Spleen (tissue), 7 donors: ENCODE results near the gene DHCR7.

ENCODE experiments used
- CTCF ChIP-seq, 11 experiments: fragments of 200-600 bp in 7 of 11; fragments of 450-650 bp in 4 of 11; sonication (generic) in 4 of 11; IDR thresholded peaks in 8 of 11; conservative IDR thresholded peaks in 3 of 11; 1 replicate in 7 of 11; 2 replicates in 4 of 11; pipeline versions ENCODE4 v1.4.0 to v1.8.0; 2016 to 2021; ENCODE audit warnings: antibody characterized with exemption in 11 of 11, inconsistent platforms in 4 of 11, mild to moderate bottlenecking in 1 of 11
- POLR2A ChIP-seq, 3 donors: fragments of 450-650 bp; IDR thresholded peaks; one replicate each; pipeline ENCODE4 v1.5.1; 2017; ENCODE audit warnings: antibody characterized with exemption in 3 of 3, mild to moderate bottlenecking in 1 of 3
- POLR2AphosphoS5 ChIP-seq, 3 donors: sonication (generic); formaldehyde crosslinking; IDR thresholded peaks; one replicate each; pipeline ENCODE4 v1.5.1; 2017; ENCODE audit warnings: antibody characterized with exemption in 3 of 3
- donor health status: DM: no; HTN: no; CAD: no; lungs with moderate emphysema.
- donor health status: DM: no; HTN: no; CAD: no.
- donor health status: DM: no; HTN: no; CAD: no.

GRCh38 chr11:71441251-71441650 lies 6.9 kb downstream of the DHCR7 start:
- TF ChIP-seq CTCF (IDR thresholded peaks at IDR 0.05 in 8 of 11, conservative IDR thresholded peaks at IDR 0.05 in 3 of 11) (no peak), POLR2A (IDR thresholded peaks at IDR 0.05) (no peak), POLR2AphosphoS5 (IDR thresholded peaks at IDR 0.05) (no peak)
